BJ (cell line): ENCODE data around the gene CFAP46. TPM values are rescaled to one million over a fixed set of nuclear protein-coding genes. Genes with fewer than 3 reads are reported as not detected.

ENCODE experiments used
- CTCF ChIA-PET: fragments of 350-600 bp; formaldehyde crosslinking; extraction: SDS; loops from one replicate; lab custom pipeline; 2021; ENCODE audit warnings: antibody characterized with exemption, inconsistent platforms; lab: Yijun Ruan, JAX
- POLR2A ChIA-PET: fragments of 300-600 bp; sonication (Branson Sonifier 250); formaldehyde crosslinking; extraction: SDS; loops from one replicate; lab custom pipeline; 2021; ENCODE audit warnings: antibody characterized with exemption; lab: Charles Lee
- DNase-seq: peaks from one replicate; pipeline ENCODE4 v3.0.0-alpha.2; 2011; ENCODE audit warnings: low read depth
- H3K27me3 ChIP-seq: 2 replicates; pipeline ENCODE4 v1.6.0; 2011; ENCODE audit warnings: low read length; ENCODE audit not compliant: control insufficient read depth, insufficient read depth
- H3K36me3 ChIP-seq: 2 replicates; pipeline ENCODE4 v1.5.1; 2011; ENCODE audit warnings: low read length; ENCODE audit not compliant: control insufficient read depth, insufficient read depth
- H3K4me3 ChIP-seq: 2 replicates; pipeline ENCODE4 v1.5.1; 2011; ENCODE audit warnings: low read depth, mild to moderate bottlenecking, control low read depth, low read length
- polyA plus RNA-seq: library from polyadenylated mRNA; depleted of rRNA; stranded (reverse); fragments of >200 nt; gene quantifications from 2 replicates; pipeline ENCODE4 v1.2.3, GENCODE V29; 2011
- TF ChIP-seq, protein P1 (sequence below): IDR thresholded peaks from 2 replicates; pipeline ENCODE4 v1.5.1; 2011; ENCODE audit warnings: low read depth, mild to moderate bottlenecking, control low read depth, inconsistent platforms, low read length, moderate library complexity; ENCODE audit not compliant: insufficient read depth

Gene CFAP46
- polyA plus RNA-seq, 1 experiment: 1.8 TPM

DNA sequence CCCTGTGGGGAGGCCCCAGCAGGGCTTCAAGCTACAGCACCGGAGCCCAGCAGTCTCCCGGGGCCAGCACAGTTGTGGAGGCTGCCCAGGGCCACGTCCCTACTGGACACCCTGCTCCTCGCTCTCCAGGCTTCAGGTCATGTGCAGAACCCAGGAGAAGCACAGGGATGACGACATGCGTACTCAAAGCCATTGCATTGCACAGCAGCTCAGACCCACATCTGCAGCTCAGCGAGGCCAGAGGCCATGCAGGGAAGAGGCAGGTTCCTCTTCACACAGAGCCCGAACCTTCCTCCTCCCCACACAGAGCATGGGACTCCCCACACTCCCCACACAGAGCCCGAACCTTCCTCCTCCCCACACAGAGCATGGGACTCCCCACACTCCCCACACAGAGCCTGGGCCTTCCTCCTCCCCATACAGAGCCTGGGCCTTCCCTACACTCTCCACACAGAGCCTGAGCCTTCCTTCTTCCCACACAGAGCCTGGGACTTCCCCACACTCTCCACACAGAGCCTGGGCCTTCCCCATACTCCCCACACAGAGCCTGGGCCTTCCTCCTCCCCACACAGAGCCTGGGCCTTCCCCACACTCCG is 12.3 kb downstream of the CFAP46 start:
- ChIA-PET CTCF (no interaction called here), POLR2A (no interaction called here)
- H3K4me3 ChIP-seq: no peak overlapping the region
- no peaks in the 10 kb centered on the region for H3K36me3 ChIP-seq
- no peak for DNase-seq
- TF ChIP-seq, protein P1, sequence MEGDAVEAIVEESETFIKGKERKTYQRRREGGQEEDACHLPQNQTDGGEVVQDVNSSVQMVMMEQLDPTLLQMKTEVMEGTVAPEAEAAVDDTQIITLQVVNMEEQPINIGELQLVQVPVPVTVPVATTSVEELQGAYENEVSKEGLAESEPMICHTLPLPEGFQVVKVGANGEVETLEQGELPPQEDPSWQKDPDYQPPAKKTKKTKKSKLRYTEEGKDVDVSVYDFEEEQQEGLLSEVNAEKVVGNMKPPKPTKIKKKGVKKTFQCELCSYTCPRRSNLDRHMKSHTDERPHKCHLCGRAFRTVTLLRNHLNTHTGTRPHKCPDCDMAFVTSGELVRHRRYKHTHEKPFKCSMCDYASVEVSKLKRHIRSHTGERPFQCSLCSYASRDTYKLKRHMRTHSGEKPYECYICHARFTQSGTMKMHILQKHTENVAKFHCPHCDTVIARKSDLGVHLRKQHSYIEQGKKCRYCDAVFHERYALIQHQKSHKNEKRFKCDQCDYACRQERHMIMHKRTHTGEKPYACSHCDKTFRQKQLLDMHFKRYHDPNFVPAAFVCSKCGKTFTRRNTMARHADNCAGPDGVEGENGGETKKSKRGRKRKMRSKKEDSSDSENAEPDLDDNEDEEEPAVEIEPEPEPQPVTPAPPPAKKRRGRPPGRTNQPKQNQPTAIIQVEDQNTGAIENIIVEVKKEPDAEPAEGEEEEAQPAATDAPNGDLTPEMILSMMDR: no peak
- H3K27me3 ChIP-seq: no peaks in the 10 kb centered on the region

DNA sequence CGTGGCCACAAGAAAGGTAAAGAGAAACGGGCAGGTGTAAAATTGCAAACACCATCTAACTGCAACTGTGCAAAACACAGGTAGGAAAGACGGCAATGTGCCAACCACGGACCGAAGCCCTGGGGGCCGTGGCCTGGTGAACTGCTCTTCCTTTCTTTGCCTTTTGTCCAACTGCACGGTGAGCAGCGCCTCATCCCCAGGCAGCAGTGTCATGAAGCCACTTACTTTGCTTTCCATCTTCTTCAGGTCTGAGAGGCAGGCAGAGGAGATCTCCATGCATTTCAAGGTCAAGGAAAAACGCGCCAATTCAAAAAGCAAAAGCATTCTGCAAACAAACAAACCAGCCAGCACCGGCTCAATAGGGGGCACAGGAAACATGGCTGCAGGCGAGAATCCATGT is 12.9 kb downstream of the CFAP46 start:
- H3K36me3 ChIP-seq: no peaks in the 10 kb centered on the region
- TF ChIP-seq, protein P1: no peak
- H3K4me3 ChIP-seq: no peak overlapping the region
- ChIA-PET CTCF (no interaction called here), POLR2A (no interaction called here)
- no peak for DNase-seq
- H3K27me3 ChIP-seq: no peaks in the 10 kb centered on the region

DNA sequence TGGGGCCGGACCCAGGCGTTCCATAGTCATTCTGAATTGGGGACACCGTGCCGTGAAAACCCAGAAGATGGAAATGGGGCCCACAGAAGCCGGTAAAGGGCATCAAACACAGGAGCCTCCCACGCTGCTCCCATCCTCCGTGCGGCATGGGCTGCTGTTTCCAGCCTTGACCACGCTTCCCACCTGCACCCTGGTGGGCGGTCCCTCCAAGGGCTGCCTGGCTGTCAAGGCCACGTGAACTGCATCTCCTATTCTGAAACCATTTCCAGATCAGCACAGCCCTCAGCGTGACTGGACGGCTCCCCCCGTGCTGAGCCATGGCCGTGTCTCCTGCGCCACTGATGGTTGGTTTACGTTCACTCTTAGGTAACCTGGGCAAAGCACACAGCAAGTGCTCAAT is 14.1 kb downstream of the CFAP46 start:
- Histone ChIP-seq H3K36me3 (no peaks in the 10 kb centered on the region), H3K4me3 (no peak overlapping the region), H3K27me3 (no peaks in the 10 kb centered on the region)
- TF ChIP-seq, protein P1: no peak
- ChIA-PET CTCF (interaction anchor here (1.2 kb wide), 1 partner anchor 12 kb away, joined by 3 read pairs; no protein-coding TSS in a partner anchor), POLR2A (no interaction called here)
- no peak for DNase-seq

DNA sequence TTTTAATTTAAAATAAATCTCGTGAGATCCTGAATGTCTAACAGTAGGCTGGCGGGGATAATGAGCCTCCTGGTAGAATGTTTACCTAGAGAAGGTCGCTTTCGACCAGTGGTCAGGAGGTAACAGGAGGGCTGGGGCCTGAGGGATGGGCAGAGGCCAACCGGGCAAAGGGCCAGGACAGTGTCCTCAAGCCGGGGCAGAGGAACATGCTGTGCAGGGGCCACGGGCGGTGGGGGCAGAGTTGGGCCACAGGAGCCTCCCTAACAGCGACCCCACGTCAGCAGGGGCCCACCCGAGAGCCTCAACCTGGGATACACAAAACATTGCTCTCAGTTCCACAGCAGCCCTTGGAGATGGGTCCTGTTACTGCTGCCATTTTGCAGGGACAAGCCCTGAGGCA is 14.5 kb downstream of the CFAP46 start:
- ChIA-PET CTCF (interaction anchor here (1.2 kb wide), 1 partner anchor 12 kb away, joined by 3 read pairs; no protein-coding TSS in a partner anchor), POLR2A (no interaction called here)
- TF ChIP-seq, protein P1: no peak
- Histone ChIP-seq H3K36me3 (no peaks in the 10 kb centered on the region), H3K4me3 (no peak overlapping the region), H3K27me3 (no peaks in the 10 kb centered on the region)
- DNase-seq: no peak

DNA sequence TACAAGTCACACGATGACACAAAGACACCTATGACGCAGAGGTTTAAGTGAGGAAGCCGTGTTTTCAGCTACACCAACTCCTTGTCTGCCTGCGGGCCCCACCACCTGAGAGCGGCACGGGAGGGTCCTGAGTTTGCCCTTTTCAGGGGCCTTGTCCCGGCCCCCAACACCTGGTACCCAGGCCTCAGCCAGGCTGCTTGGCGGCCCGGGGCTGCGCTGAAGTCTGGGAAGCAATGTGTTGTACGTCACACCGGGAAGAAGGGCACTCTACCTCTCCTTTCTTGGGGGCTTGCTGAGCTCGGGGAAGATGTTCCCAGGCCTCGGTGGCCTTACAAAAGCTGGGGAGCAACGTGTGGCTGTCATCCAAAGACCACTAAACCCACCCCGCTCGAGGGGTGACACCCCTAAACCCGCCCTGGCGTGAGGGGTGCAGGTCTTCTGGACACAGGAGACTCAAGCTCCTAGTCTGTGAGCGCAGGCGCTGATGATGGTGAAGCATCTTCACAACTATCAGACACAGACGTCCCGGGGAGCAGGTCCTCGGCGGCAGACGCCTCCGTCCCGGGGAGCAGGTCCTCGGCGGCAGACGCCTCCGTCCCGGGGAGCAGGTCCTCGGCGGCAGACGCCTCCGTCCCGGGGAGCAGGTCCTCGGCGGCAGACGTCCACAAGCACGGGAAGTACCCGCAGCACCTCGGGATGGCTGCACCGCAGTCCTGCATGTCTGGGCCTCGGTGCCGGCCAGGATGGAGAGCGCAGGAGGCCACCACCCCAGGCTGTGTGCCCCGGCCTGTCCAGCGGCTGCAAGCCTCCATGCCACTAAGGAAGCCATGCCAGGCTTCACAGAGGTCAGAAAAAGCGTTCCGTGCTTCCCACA is 15.4 kb downstream of the CFAP46 start:
- no peaks in the 10 kb centered on the region for H3K27me3 ChIP-seq
- no peaks in the 10 kb centered on the region for H3K36me3 ChIP-seq
- DNase-seq: no peak
- CTCF ChIA-PET: interaction anchor here (1.2 to 1.3 kb wide), 2 partner anchors 11 to 22 kb away, joined by 3 read pairs; no protein-coding TSS in a partner anchor
- H3K4me3 ChIP-seq: no peak overlapping the region
- TF ChIP-seq, protein P1: no peak
- POLR2A ChIA-PET: no interaction called here
